OCI-LY3 (cell line): ENCODE results near the gene MLST8.

ENCODE experiments used
- EZH2phosphoT487 ChIP-seq: fragments of 200-600 bp; shearing (Covaris generic); IDR thresholded peaks from 2 replicates; pipeline ENCODE4 v1.6.1; 2018; ENCODE audit warnings: antibody characterized with exemption, mixed run types, low read depth
- TF ChIP-seq, protein P1 (sequence below): fragments of 200-600, 300-600 bp; sonication (generic); IDR thresholded peaks from 2 replicates; pipeline ENCODE4 v1.5.1; 2014; ENCODE audit warnings: antibody characterized with exemption, low read length, low read depth

DNA sequence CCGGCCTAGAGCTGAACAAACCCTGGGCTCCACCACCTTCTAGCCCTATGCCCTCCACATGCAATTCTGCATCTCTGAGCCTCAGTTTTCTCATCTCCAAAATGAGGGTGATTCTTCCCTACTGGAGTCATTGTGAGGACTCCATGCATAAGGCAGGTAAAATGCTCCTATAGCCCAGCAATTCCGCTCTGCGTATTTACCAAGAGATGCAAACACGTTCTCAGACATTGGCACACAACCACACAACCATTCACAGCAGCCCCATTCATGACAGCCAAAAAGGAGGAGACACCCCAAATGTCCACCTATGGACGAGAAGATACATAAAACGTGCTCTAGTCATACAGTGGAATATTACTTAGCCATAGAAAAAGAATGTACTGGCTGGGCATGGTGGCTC lies 4.9 kb upstream of the MLST8 start:
- TF ChIP-seq, protein P1, sequence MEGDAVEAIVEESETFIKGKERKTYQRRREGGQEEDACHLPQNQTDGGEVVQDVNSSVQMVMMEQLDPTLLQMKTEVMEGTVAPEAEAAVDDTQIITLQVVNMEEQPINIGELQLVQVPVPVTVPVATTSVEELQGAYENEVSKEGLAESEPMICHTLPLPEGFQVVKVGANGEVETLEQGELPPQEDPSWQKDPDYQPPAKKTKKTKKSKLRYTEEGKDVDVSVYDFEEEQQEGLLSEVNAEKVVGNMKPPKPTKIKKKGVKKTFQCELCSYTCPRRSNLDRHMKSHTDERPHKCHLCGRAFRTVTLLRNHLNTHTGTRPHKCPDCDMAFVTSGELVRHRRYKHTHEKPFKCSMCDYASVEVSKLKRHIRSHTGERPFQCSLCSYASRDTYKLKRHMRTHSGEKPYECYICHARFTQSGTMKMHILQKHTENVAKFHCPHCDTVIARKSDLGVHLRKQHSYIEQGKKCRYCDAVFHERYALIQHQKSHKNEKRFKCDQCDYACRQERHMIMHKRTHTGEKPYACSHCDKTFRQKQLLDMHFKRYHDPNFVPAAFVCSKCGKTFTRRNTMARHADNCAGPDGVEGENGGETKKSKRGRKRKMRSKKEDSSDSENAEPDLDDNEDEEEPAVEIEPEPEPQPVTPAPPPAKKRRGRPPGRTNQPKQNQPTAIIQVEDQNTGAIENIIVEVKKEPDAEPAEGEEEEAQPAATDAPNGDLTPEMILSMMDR, result no peak
- TF ChIP-seq EZH2phosphoT487, result no peak
